OCI-LY3 (cell line): Measurements from ENCODE around the gene ERAS.

ENCODE experiments used
- CTCF ChIP-seq: fragments of 200-600, 300-600 bp; sonication (generic); IDR thresholded peaks from 2 replicates; pipeline ENCODE4 v1.5.1; 2014; ENCODE audit warnings: antibody characterized with exemption, low read length, low read depth
- EZH2phosphoT487 ChIP-seq: fragments of 200-600 bp; shearing (Covaris generic); IDR thresholded peaks from 2 replicates; pipeline ENCODE4 v1.6.1; 2018; ENCODE audit warnings: antibody characterized with exemption, mixed run types, low read depth

DNA sequence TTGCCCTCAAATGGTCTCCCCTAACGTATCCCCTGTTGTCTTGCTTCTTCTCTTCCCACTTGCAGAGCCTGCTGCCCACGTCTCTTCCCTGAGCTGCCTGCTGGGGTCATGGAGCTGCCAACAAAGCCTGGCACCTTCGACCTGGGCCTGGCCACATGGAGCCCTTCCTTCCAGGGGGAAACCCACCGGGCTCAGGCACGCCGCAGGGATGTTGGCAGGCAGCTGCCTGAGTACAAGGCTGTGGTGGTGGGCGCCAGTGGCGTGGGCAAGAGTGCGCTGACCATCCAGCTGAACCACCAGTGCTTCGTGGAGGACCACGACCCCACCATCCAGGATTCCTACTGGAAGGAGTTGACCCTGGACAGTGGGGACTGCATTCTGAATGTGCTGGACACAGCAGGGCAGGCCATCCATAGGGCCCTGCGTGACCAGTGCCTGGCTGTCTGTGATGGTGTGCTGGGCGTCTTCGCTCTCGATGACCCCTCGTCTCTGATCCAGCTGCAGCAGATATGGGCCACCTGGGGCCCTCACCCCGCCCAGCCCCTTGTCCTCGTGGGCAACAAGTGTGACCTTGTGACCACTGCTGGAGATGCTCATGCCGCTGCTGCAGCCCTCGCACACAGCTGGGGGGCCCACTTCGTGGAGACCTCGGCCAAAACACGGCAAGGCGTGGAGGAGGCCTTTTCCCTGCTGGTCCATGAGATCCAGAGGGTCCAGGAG lies 2.9 kb downstream of the ERAS start:
- TF ChIP-seq CTCF (no peak), EZH2phosphoT487 (no peak)
